Ishikawa (cell line): ENCODE data around the gene GCDH.

Experiments
- CEBPB ChIP-seq: IDR thresholded peaks from 2 replicates; pipeline ENCODE4 v1.6.1; 2012
- CREB1 ChIP-seq: IDR thresholded peaks from 2 replicates; pipeline ENCODE4 v1.6.1; 2012; ENCODE audit warnings: low read depth
- EGR1 ChIP-seq: IDR thresholded peaks from 2 replicates; pipeline ENCODE4 v1.6.1; 2012
- EP300 ChIP-seq: IDR thresholded peaks from 2 replicates; pipeline ENCODE4 v1.6.1; 2012; ENCODE audit warnings: borderline replicate concordance
- FOXM1 ChIP-seq: IDR thresholded peaks from 2 replicates; pipeline ENCODE4 v1.6.1; 2012; ENCODE audit warnings: low read depth, borderline replicate concordance
- MAX ChIP-seq: IDR thresholded peaks from 2 replicates; pipeline ENCODE4 v1.6.1; 2012
- NFIC ChIP-seq: IDR thresholded peaks from 2 replicates; pipeline ENCODE4 v1.6.1; 2012
- RAD21 ChIP-seq: IDR thresholded peaks from 2 replicates; pipeline ENCODE4 v1.6.1; 2012; ENCODE audit warnings: low read depth
- REST ChIP-seq: IDR thresholded peaks from 2 replicates; pipeline ENCODE4 v1.6.1; 2012; ENCODE audit warnings: low read depth, mild to moderate bottlenecking
- TAF1 ChIP-seq: IDR thresholded peaks from 2 replicates; pipeline ENCODE4 v1.6.1; 2012; ENCODE audit warnings: low read depth, mild to moderate bottlenecking
- TCF12 ChIP-seq: IDR thresholded peaks from 2 replicates; pipeline ENCODE4 v1.6.1; 2012; ENCODE audit warnings: low read depth
- TEAD4 ChIP-seq: IDR thresholded peaks from 2 replicates; pipeline ENCODE4 v1.6.1; 2012
- USF1 ChIP-seq: IDR thresholded peaks from 2 replicates; pipeline ENCODE4 v1.6.1; 2012
- YY1 ChIP-seq: IDR thresholded peaks from 2 replicates; pipeline ENCODE4 v1.6.1; 2012; ENCODE audit warnings: low read depth
- ZBTB7A ChIP-seq: IDR thresholded peaks from 2 replicates; pipeline ENCODE4 v1.6.1; 2012; ENCODE audit warnings: low read depth

The GCDH gene

GRCh38 chr19:12868540-12869112, 22.3 kb upstream of the GCDH start:
- TF ChIP-seq CREB1, result no peak
- TF ChIP-seq CEBPB, result no peak
- no peak for TF ChIP-seq MAX
- TF ChIP-seq NFIC, result no peak
- no peak for TF ChIP-seq FOXM1
- no peak for TF ChIP-seq ZBTB7A
- no peak for TF ChIP-seq EP300
- no peak for TF ChIP-seq REST
- TF ChIP-seq YY1, result no peak
- no peak for TF ChIP-seq TEAD4
- TF ChIP-seq USF1, result no peak
- no peak for TF ChIP-seq TCF12
- no peak for TF ChIP-seq TAF1
- TF ChIP-seq EGR1, result no peak
- no peak for TF ChIP-seq RAD21

GRCh38 chr19:12871681-12872080, 19.3 kb upstream of the GCDH start:
- TF ChIP-seq RAD21 (no peak), TAF1 (no peak), USF1 (no peak), TEAD4 (no peak), YY1 (no peak), CEBPB (no peak), EGR1 (no peak), NFIC (no peak), ZBTB7A (no peak), EP300 (no peak), CREB1 (no peak)

GRCh38 chr19:12872255-12872654, 18.7 kb upstream of the GCDH start:
- TF ChIP-seq EP300 (no peak), CEBPB (no peak), USF1 (no peak), NFIC (no peak), MAX (no peak), TEAD4 (no peak), TAF1 (no peak), ZBTB7A (no peak), RAD21 (no peak)

- TF ChIP-seq MAX (0 out of 2 replicates have a peak, but pooled peaks have one; percentile 56), USF1 (no peak), EGR1 (peak; percentile 99)
These were observed 17.7 kb upstream of the GCDH start for GRCh38 chr19:12872941-12873890.

- TF ChIP-seq MAX, result no peak
These were observed 16.8 kb upstream of the GCDH start for GRCh38 chr19:12873891-12874745.

- TF ChIP-seq RAD21 (no peak), CEBPB (no peak), ZBTB7A (no peak), USF1 (no peak), CREB1 (no peak), NFIC (no peak), YY1 (no peak), TCF12 (no peak), MAX (no peak), TAF1 (no peak), EGR1 (no peak), REST (no peak), TEAD4 (no peak)
These were observed 15.9 kb upstream of the GCDH start for GRCh38 chr19:12875086-12875485.
